WTC11 (cell line): Measurements from ENCODE around the gene NFIC. TPM values are rescaled to one million over a fixed set of nuclear protein-coding genes. Genes with fewer than 3 reads are reported as not detected.

Source experiments
- ATAC-seq: fragments of 200-7000 bp; cut with Tn5 transposase; 2 replicates; pipeline ENCODE4 v1.10.0; 2021; ENCODE audit warnings: mild to moderate bottlenecking, moderate library complexity
- CTCF ChIA-PET: fragments of 300-600 bp; sonication (Branson Sonifier 250); formaldehyde crosslinking; loops from one replicate; lab custom pipeline; 2021; ENCODE audit warnings: antibody characterized with exemption; lab: Charles Lee
- POLR2A ChIA-PET: fragments of 350-600 bp; sonication (Branson Sonifier 250); formaldehyde crosslinking; loops from one replicate; lab custom pipeline; 2021; ENCODE audit warnings: antibody characterized with exemption; lab: Charles Lee
- DNase-seq: peaks from one replicate; pipeline ENCODE4 v3.0.0; 2021; ENCODE audit warnings: low spot score
- H3K27ac Mint-ChIP-seq: 2 replicates; pipeline ENCODE4 v1.8.0; 2021; ENCODE audit warnings: mixed read lengths
- H3K27me3 Mint-ChIP-seq: 2 replicates; pipeline ENCODE4 v1.8.0; 2021; ENCODE audit warnings: low read depth, mild to moderate bottlenecking, moderate library complexity, mixed read lengths
- H3K36me3 Mint-ChIP-seq: 2 replicates; pipeline ENCODE4 v1.8.0; 2021; ENCODE audit warnings: mixed read lengths
- H3K4me1 Mint-ChIP-seq: 2 replicates; pipeline ENCODE4 v1.8.0; 2022; ENCODE audit warnings: mixed read lengths
- H3K4me3 Mint-ChIP-seq: 2 replicates; pipeline ENCODE4 v1.8.0; 2021; ENCODE audit warnings: mild to moderate bottlenecking, moderate library complexity, mixed read lengths
- H3K9me3 Mint-ChIP-seq: 2 replicates; pipeline ENCODE4 v1.8.0; 2021; ENCODE audit warnings: mixed read lengths
- AR ChIP-seq: fragments of 250-450 bp; sonication (Bioruptor Pico); IDR thresholded peaks from 2 replicates; pipeline ENCODE4 v1.9.0; 2021; ENCODE audit warnings: mild to moderate bottlenecking
- ATF3 ChIP-seq: sonication (generic); formaldehyde crosslinking; conservative IDR thresholded peaks from 2 replicates; pipeline ENCODE4 v1.8.1; 2022; ENCODE audit warnings: mild to moderate bottlenecking, missing genetic modification reagents
- CREM ChIP-seq: sonication (generic); formaldehyde crosslinking; IDR thresholded peaks from 2 replicates; pipeline ENCODE4 v1.8.1; 2022; ENCODE audit warnings: mild to moderate bottlenecking, missing genetic modification reagents, moderate library complexity
- ESRRA ChIP-seq: sonication (generic); formaldehyde crosslinking; IDR thresholded peaks from 2 replicates; pipeline ENCODE4 v1.8.1; 2022; ENCODE audit warnings: mild to moderate bottlenecking, missing genetic modification reagents, borderline replicate concordance
- FOXK1 ChIP-seq: sonication (generic); formaldehyde crosslinking; IDR thresholded peaks from 2 replicates; pipeline ENCODE4 v1.8.0; 2022; ENCODE audit warnings: mild to moderate bottlenecking, moderate library complexity, missing genetic modification reagents
- GABPB1 ChIP-seq: sonication (generic); formaldehyde crosslinking; IDR thresholded peaks from 2 replicates; pipeline ENCODE4 v1.8.1; 2023; ENCODE audit warnings: mild to moderate bottlenecking, missing genetic modification reagents
- HMGA2 ChIP-seq: fragments of 250-450 bp; sonication (Bioruptor Pico); IDR thresholded peaks from 2 replicates; pipeline ENCODE4 v1.4.0; 2021; ENCODE audit warnings: mild to moderate bottlenecking, moderate library complexity
- KAT7 ChIP-seq: sonication (generic); formaldehyde crosslinking; IDR thresholded peaks from 2 replicates; pipeline ENCODE4 v1.8.1; 2023; ENCODE audit warnings: missing genetic modification reagents, mild to moderate bottlenecking, borderline replicate concordance
- MXD4 ChIP-seq: fragments of 250-450 bp; sonication (Bioruptor Pico); IDR thresholded peaks from 2 replicates; pipeline ENCODE4 v1.8.0; 2021; ENCODE audit warnings: mild to moderate bottlenecking, moderate library complexity, borderline replicate concordance
- MYBL2 ChIP-seq: sonication (generic); formaldehyde crosslinking; IDR thresholded peaks from 2 replicates; pipeline ENCODE4 v1.8.1; 2023; ENCODE audit warnings: mild to moderate bottlenecking, moderate library complexity, missing genetic modification reagents
- NR2C2 ChIP-seq: sonication (generic); formaldehyde crosslinking; IDR thresholded peaks from 2 replicates; pipeline ENCODE4 v1.8.0; 2022; ENCODE audit warnings: mild to moderate bottlenecking, missing genetic modification reagents
- SOX15 ChIP-seq: fragments of 250-450 bp; sonication (Bioruptor Pico); IDR thresholded peaks from 2 replicates; pipeline ENCODE4 v1.9.0; 2021; ENCODE audit warnings: mild to moderate bottlenecking
- TEAD1 ChIP-seq: sonication (generic); formaldehyde crosslinking; IDR thresholded peaks from 2 replicates; pipeline ENCODE4 v1.8.0; 2022; ENCODE audit warnings: mild to moderate bottlenecking, missing genetic modification reagents
- TP53 ChIP-seq: sonication (generic); formaldehyde crosslinking; IDR thresholded peaks from 2 replicates; pipeline ENCODE4 v1.8.1; 2023; ENCODE audit warnings: mild to moderate bottlenecking, missing genetic modification reagents
- ZNF121 ChIP-seq: sonication (generic); formaldehyde crosslinking; IDR thresholded peaks from 2 replicates; pipeline ENCODE4 v1.8.0; 2023; ENCODE audit warnings: missing genetic modification reagents
- ZNF317 ChIP-seq: sonication (generic); formaldehyde crosslinking; IDR thresholded peaks from 2 replicates; pipeline ENCODE4 v1.8.1; 2023; ENCODE audit warnings: low read depth, mild to moderate bottlenecking, moderate library complexity, missing genetic modification reagents, borderline replicate concordance
- ZNF423 ChIP-seq: fragments of 250-450 bp; sonication (Bioruptor Pico); IDR thresholded peaks from 2 replicates; pipeline ENCODE4 v2.1.2; 2022; ENCODE audit warnings: mild to moderate bottlenecking, moderate library complexity
- total RNA-seq: library from RNA; stranded (reverse); gene quantifications from 3 replicates; pipeline ENCODE4 v1.2.3, GENCODE V29; 2021
- TF ChIP-seq, protein P1 (sequence below): sonication (generic); formaldehyde crosslinking; IDR thresholded peaks from 2 replicates; pipeline ENCODE4 v1.8.0; 2023; ENCODE audit warnings: mild to moderate bottlenecking, missing genetic modification reagents
- TF ChIP-seq, protein P2 (sequence below): sonication (generic); formaldehyde crosslinking; IDR thresholded peaks from 2 replicates; pipeline ENCODE4 v1.8.0; 2022; ENCODE audit warnings: mild to moderate bottlenecking, missing genetic modification reagents
- TF ChIP-seq, protein P3 (sequence below): sonication (generic); formaldehyde crosslinking; IDR thresholded peaks from 2 replicates; pipeline ENCODE4 v1.8.1; 2022; ENCODE audit warnings: missing genetic modification reagents, borderline replicate concordance
- TF ChIP-seq, protein P4 (sequence below): sonication (generic); formaldehyde crosslinking; IDR thresholded peaks from 2 replicates; pipeline ENCODE4 v1.8.1; 2023; ENCODE audit warnings: mild to moderate bottlenecking, moderate library complexity, missing genetic modification reagents

The NFIC gene
- total RNA-seq, 1 experiment from 2014 or later: 3.5 TPM

DNA sequence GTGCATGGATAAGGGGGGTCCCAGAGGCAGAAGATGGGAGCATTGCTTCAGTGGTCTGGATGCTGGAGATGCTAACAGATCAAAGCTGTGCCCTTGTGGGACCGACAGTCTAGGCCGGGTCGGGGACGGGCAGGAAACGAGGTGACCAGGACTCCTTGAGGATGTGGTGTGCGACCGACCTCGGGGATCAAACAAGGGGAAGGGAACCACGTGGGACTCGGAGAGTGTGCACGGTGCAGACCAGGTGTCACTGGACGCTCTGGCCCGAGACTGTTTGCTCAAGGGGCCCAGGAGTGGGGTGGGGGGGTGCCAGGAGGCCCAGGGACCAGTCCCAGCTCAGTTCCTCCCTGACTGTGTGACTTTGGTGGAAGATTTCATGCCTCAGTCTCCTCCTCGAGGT is 6.0 kb downstream of the NFIC start:
- H3K27ac Mint-ChIP-seq: no peak overlapping the region
- TF ChIP-seq HMGA2 (CRISPR knock-in tag) (no peak), MXD4 (no peak), ZNF423 (CRISPR knock-in tag) (no peak), ATF3 (CRISPR knock-in tag) (no peak), SOX15 (CRISPR knock-in tag) (no peak), KAT7 (no peak), FOXK1 (CRISPR knock-in tag) (no peak)
- TF ChIP-seq, protein P1, sequence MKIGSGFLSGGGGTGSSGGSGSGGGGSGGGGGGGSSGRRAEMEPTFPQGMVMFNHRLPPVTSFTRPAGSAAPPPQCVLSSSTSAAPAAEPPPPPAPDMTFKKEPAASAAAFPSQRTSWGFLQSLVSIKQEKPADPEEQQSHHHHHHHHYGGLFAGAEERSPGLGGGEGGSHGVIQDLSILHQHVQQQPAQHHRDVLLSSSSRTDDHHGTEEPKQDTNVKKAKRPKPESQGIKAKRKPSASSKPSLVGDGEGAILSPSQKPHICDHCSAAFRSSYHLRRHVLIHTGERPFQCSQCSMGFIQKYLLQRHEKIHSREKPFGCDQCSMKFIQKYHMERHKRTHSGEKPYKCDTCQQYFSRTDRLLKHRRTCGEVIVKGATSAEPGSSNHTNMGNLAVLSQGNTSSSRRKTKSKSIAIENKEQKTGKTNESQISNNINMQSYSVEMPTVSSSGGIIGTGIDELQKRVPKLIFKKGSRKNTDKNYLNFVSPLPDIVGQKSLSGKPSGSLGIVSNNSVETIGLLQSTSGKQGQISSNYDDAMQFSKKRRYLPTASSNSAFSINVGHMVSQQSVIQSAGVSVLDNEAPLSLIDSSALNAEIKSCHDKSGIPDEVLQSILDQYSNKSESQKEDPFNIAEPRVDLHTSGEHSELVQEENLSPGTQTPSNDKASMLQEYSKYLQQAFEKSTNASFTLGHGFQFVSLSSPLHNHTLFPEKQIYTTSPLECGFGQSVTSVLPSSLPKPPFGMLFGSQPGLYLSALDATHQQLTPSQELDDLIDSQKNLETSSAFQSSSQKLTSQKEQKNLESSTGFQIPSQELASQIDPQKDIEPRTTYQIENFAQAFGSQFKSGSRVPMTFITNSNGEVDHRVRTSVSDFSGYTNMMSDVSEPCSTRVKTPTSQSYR (CRISPR knock-in tag): no peak
- TF ChIP-seq, protein P2, sequence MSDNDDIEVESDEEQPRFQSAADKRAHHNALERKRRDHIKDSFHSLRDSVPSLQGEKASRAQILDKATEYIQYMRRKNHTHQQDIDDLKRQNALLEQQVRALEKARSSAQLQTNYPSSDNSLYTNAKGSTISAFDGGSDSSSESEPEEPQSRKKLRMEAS (CRISPR knock-in tag): no peak
- TF ChIP-seq, protein P3, sequence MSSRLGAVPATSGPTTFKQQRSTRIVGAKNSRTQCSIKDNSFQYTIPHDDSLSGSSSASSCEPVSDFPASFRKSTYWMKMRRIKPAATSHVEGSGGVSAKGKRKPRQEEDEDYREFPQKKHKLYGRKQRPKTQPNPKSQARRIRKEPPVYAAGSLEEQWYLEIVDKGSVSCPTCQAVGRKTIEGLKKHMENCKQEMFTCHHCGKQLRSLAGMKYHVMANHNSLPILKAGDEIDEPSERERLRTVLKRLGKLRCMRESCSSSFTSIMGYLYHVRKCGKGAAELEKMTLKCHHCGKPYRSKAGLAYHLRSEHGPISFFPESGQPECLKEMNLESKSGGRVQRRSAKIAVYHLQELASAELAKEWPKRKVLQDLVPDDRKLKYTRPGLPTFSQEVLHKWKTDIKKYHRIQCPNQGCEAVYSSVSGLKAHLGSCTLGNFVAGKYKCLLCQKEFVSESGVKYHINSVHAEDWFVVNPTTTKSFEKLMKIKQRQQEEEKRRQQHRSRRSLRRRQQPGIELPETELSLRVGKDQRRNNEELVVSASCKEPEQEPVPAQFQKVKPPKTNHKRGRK (CRISPR knock-in tag): no peak
- CTCF ChIA-PET: no interaction called here
- peaks cover 34% of the 10 kb centered on the region for H3K4me1 Mint-ChIP-seq
- peaks cover 74% of the 10 kb centered on the region for H3K27me3 Mint-ChIP-seq
- ATAC-seq (no peak), DNase-seq (no peak)
- H3K36me3 Mint-ChIP-seq: no peaks in the 10 kb centered on the region
- H3K9me3 Mint-ChIP-seq: no peaks in the 10 kb centered on the region
- no peak overlapping the region for H3K4me3 Mint-ChIP-seq
- POLR2A ChIA-PET: no interaction called here

DNA sequence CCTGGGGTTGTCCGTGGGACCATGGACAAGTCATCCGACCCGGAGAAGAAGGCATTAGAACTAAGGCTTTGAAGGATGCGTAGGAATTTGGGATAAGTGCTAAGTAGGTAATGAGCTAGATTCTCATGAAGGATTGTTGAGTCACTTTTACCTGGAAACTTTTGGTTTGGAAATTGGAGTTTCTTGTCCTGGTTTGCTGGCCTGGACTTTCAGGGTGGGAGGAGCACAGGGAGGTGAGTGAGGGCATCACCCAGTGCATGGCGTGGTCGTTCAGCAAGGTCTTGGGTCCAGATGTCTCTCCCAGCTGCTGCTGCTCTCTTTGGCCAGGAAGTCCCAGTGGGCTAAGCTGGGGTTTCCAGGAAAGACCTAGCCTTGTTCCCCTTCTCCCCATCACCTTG is 7.6 kb downstream of the NFIC start:
- H3K4me3 Mint-ChIP-seq: no peak overlapping the region
- no peak overlapping the region for H3K27ac Mint-ChIP-seq
- H3K4me1 Mint-ChIP-seq: peaks cover 21% of the 10 kb centered on the region
- H3K36me3 Mint-ChIP-seq: no peaks in the 10 kb centered on the region
- H3K27me3 Mint-ChIP-seq: peaks cover 58% of the 10 kb centered on the region
- H3K9me3 Mint-ChIP-seq: no peaks in the 10 kb centered on the region
- ChIA-PET POLR2A (no interaction called here), CTCF (interaction anchor here (0.7 to 1.4 kb wide), 2 partner anchors 70 to 318 kb away, joined by 3 read pairs; no protein-coding TSS in a partner anchor)
- no peak for DNase-seq
- no peak for TF ChIP-seq CREM (CRISPR knock-in tag)
- TF ChIP-seq NR2C2 (CRISPR knock-in tag): no peak
- TF ChIP-seq ZNF317: no peak
- no peak for TF ChIP-seq MYBL2 (CRISPR knock-in tag)
- ATAC-seq: no peak

GRCh38 chr19:3374369-3375112 is 8.2 kb downstream of the NFIC start:
- Mint-ChIP-seq H3K9me3 (no peaks in the 10 kb centered on the region), H3K27me3 (peaks cover 53% of the 10 kb centered on the region), H3K4me1 (peaks cover 18% of the 10 kb centered on the region), H3K27ac (no peak overlapping the region), H3K4me3 (no peak overlapping the region), H3K36me3 (no peaks in the 10 kb centered on the region)
- ChIA-PET CTCF (interaction anchor here (0.7 to 1.4 kb wide), 2 partner anchors 69 to 318 kb away, joined by 3 read pairs; no protein-coding TSS in a partner anchor), POLR2A (interaction anchor here (0.5 to 0.6 kb wide), 2 partner anchors 11 to 1235 kb away, joined by 3 to 4 read pairs; no protein-coding TSS in a partner anchor)
- DNase-seq (no peak), ATAC-seq (no peak)
- TF ChIP-seq TEAD1 (no peak), TP53 (CRISPR knock-in tag) (no peak), ESRRA (CRISPR knock-in tag) (no peak), AR (CRISPR knock-in tag) (no peak), GABPB1 (CRISPR knock-in tag) (no peak), ZNF121 (CRISPR knock-in tag) (no peak)
- TF ChIP-seq, protein P4, sequence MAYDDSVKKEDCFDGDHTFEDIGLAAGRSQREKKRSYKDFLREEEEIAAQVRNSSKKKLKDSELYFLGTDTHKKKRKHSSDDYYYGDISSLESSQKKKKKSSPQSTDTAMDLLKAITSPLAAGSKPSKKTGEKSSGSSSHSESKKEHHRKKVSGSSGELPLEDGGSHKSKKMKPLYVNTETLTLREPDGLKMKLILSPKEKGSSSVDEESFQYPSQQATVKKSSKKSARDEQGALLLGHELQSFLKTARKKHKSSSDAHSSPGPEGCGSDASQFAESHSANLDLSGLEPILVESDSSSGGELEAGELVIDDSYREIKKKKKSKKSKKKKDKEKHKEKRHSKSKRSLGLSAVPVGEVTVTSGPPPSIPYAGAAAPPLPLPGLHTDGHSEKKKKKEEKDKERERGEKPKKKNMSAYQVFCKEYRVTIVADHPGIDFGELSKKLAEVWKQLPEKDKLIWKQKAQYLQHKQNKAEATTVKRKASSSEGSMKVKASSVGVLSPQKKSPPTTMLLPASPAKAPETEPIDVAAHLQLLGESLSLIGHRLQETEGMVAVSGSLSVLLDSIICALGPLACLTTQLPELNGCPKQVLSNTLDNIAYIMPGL (CRISPR knock-in tag): no peak
